Activated CD8-positive, alpha-beta memory T cell treated with anti-CD3 and anti-CD28 coated beads for 1 hour (primary cell): ENCODE data around the gene TOP2A.
A peak's percentile ranks its signal among the peaks of the same experiment; 100 is the strongest.

Experiments used
- DNase-seq, 2 donors: peaks; one replicate each; pipeline ENCODE4 v3.0.0-alpha.2; 2020; ENCODE audit warnings: low read depth in 1 of 2; ENCODE audit errors: extremely low read depth in 1 of 2

The TOP2A gene

GRCh38 chr17:40417609-40418427 lies at the start of gene TOP2A:
Gene TOP2A (minus strand): TSS chr17:40417896. CDS start chr17:40417791, 105 bp downstream.
- peak; percentile 75 to 91 for DNase-seq

DNA sequence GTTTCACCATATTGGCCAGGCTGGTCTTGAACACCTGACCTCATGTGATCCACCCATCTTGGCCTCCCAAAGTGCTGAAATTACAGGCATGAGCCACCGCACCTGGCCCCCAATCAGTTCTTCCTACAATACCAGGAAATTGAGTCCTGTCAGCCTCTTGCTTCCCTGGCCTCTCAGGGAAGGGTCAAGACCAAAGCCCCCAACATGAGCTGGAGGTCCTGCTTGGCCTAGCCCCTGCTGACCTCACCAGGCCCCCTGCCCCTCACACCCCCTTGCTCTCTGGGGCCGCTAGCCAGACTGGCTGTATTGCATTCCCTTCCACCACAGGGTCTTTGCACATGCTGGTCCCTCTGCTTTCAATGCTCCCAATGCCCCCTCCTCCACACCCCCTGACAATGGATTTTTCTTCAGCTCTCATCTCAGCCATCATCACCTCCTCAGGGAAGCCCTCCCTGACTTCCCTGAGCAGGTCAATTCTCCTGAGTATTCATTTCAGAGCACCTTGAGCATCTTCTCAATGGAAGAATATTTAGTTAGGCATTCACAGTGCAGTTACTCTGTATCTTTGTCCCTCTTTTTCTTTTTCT lies 49.7 kb upstream of the TOP2A start:
- no peak for DNase-seq

- no peak for DNase-seq
Measured at GRCh38 chr17:40466298-40466971, 48.7 kb upstream of the TOP2A start.

DNA sequence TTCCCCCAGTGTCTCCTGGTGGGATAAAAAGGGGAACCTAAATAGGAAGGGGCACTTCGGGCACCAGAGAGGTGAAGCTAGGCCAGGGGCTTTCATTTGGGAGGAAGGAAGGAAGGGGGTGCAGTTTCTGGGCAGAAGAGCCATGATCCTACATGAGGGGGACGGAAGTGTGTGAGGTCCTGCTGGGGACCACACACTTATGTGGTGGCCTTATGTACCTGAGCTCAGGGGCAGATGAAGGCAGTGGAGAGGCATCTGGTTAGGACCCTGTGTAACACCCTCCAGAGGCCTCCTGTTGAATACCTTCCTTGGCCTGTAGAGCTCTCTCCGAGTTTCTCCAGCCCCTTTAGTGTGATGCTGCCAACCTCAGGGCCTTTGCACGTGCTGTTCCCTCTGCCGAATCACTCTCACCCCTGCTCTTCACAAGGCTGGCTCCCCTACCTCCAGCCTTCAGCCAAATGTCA lies 46.7 kb upstream of the TOP2A start:
- no peak for DNase-seq

DNA sequence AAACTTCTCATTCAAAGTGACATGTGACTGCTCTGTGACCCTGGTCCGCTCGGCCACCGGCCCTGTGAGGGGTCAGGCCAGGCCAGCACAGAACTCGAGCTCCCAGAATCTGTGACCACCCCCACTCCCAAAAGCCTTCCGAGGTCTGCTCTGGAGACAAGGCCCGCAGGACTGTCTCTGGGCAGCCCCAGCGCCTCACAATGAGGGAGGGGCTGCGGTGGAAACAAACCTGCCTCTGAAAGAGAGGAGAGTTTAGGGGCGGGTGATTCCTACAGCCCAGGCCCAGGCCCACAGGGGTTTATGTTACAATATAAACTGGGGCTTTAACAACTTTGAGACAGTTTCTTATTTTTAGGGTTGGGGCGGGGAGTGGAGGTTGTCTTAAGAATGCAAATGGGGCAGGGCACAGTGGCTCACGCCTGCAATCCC lies 45.4 kb upstream of the TOP2A start:
- DNase-seq, result no peak

GRCh38 chr17:40462343-40463121 lies 44.8 kb upstream of the TOP2A start:
- DNase-seq, result no peak

DNA sequence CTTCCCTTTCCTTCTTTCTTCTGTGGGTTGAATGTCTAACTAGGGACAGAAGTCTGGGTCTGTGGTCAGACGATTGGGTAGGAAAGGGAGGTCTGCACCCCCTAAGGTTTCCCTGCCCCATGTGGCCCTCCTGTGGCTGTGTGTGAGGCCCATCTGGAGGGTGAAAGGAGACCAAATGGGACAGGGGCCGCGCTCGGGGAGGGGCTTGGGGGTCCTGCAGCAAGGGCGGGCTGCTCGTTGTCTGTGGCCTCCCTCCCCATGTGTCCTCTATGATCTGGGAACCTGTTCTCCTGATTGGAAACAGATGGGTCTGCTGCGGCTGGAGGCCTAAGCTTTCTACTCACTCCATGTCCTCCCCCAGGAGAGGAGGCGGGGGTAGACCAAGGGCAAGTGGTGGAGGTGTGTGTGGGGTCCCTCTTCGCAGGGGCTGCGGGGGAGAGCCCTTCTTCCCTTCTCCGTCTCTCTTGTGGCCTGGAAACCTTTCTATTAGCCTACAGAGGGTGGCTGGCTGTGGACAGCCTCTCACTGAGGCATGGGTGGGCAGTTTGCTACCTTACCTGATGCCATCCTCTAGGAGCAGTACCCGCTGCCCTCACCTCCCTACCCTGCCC lies 44.1 kb upstream of the TOP2A start:
- no peak for DNase-seq

GRCh38 chr17:40460968-40461731 lies 43.5 kb upstream of the TOP2A start:
- DNase-seq, result no peak

- DNase-seq, result no peak
Measured at GRCh38 chr17:40460604-40460967, 42.9 kb upstream of the TOP2A start.

DNA sequence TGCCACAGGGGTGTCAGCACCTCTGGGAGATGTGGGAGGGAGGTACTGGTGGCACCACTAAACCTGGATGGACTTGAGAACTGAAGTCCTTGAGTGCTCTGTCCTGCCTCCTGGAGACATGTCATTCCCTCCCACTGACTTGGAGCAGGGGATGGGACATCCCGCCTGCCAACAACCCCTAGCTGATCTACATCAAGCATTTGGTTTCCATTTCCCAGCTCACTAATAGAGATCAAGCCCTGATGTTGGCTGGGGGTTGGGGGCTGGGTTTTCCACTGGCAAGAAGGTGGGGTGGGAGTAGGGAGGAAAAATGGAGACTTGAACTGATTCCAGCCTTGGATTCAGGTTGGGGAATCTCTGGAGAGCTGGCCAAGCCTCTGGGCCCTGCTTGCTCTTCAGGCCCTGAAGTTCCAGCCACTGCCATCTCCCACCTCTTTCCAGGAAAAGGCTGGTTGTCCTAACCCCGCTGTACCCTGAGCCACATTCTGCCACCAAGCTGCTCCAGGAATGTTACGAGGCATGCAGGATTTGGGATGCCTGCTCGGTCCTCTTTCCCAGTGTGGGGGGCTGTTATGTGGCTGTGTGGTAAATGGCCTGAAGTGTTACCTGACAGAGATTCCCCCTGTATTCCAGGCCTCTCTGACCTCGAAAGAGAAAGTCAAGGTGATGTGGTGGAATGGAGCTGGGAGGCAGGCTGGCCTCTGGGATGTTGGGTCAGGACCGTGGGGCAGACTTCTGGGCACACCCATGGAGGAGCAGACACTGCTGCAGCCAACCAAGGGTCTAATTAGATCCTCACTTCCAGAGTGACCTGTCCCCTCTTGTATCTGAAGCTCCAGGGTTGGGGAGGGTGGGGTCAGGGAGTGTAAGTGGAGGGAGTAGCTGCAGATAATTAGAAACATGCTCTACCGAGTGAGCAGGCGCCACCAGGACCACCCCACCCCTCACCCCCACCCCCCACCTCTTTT lies 42.2 kb upstream of the TOP2A start:
- no peak for DNase-seq

DNA sequence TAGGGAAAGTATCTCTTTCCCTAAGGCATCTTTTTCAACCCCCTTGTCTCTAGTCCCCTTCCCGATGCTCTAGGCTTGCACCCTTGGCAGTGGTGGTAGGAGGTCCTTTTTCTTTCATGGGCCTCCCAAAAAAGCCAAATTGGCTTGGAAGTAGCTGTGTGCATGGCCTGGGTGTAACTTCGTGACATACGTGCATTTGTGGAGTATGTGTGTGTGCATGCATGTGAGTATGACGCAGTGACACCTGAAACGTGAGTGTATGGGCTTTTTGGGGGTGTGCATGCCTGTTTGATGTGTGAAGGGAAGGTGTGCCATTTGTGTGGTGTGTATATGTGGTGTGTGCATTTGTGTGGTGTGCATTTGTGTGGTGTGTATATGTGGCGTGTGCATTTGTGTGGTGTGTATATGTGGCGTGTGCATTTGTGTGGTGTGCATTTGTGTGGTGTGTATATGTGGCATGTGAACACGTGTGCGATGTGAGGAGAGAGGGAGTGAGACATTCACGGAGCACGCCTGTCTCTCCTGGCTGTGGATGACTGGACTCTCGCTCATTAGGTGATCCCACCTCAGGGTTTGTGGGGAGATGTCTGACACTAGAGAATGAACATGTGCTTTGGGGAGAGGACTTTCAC lies 41.3 kb upstream of the TOP2A start:
- DNase-seq, result no peak

- DNase-seq, result no peak
Measured at GRCh38 chr17:40457964-40458791, 40.5 kb upstream of the TOP2A start.

DNA sequence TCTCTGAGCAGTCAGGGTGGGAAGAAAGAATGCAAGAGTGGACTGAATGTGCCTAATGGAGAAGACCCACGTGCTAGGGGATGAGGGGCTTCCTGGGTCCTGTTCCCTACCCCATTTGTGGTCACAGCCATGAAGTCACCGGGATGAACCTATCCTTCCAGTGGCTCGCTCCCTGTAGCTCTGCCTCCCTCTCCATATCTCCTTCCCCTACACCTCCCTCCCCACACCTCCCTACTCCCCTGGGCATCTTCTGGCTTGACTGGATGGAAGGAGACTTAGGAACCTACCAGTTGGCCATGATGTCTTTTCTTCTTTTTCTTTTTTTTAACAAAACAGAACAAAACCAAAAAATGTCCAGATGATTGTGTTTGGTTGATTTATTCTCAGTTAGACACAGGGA lies 39.7 kb upstream of the TOP2A start:
- DNase-seq, result no peak

DNA sequence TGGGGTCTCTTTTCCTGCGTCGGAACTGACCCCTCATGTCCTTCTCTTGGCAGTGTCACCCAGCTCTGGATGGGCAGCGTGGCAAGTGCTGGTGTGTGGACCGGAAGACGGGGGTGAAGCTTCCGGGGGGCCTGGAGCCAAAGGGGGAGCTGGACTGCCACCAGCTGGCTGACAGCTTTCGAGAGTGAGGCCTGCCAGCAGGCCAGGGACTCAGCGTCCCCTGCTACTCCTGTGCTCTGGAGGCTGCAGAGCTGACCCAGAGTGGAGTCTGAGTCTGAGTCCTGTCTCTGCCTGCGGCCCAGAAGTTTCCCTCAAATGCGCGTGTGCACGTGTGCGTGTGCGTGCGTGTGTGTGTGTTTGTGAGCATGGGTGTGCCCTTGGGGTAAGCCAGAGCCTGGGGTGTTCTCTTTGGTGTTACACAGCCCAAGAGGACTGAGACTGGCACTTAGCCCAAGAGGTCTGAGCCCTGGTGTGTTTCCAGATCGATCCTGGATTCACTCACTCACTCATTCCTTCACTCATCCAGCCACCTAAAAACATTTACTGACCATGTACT lies 38.8 kb upstream of the TOP2A start:
- no peak for DNase-seq

- DNase-seq, result no peak
Measured at GRCh38 chr17:40454613-40454995, 36.9 kb upstream of the TOP2A start.

DNA sequence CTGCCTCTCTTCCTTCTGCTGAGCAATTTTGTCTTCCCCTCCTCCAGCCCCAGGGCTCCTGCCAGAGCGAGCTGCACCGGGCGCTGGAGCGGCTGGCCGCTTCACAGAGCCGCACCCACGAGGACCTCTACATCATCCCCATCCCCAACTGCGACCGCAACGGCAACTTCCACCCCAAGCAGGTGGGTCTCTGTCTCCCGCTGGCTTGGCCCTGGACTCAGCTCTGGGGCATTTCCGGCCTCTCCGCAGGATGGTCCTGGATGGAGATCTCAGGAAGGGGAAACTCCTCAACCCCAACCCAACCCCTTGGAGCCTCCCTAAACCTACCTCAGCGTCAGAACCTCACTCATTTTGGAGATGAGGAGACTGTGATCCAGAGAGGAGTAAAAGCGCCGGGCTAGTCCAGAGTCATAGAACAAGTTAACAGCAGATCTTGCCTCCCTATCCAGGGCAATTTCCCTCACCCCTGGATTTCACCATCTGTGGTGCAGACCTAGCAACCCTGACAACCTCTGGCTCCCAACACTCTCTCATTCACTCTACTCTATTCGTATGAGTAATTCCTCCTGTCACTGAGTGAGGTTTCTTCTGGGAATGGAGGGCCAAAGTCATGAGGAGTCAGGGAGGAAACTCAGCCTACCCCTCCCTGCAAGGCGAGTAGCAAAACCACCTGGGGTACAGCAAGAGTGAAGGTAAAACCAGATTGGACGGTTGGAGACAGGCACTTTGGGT lies 36.4 kb upstream of the TOP2A start:
- DNase-seq, result no peak
